GM18861 (cell line): ENCODE data around the gene HK1.
A peak's percentile ranks its signal among the peaks of the same experiment; 100 is the strongest.
"Not testable (repeated sequence)": the region's sequence is repeated elsewhere in the genome, so short reads cannot be mapped to it uniquely, and the experiment has no call there.

Source experiments
- ATAC-seq: cut with Tn5 transposase; IDR thresholded peaks from one replicate; pipeline ENCODE4 v1.9.1; 2021; ENCODE audit not compliant: unreplicated experiment

The HK1 gene

GRCh38 chr10:69278446-69278963 lies at the start of gene HK1:
Gene HK1 (plus strand): TSS chr10:69278496.
- ATAC-seq, result no peak

GRCh38 chr10:69229616-69229916 lies 48.7 kb upstream of the HK1 start:
- no peak for ATAC-seq

GRCh38 chr10:69230128-69230527 lies 48.2 kb upstream of the HK1 start:
- ATAC-seq, result no peak

- no peak for ATAC-seq
These were observed 46.0 kb upstream of the HK1 start for GRCh38 chr10:69232252-69232651.

GRCh38 chr10:69232736-69233480 lies 45.4 kb upstream of the HK1 start:
- ATAC-seq, result no peak

GRCh38 chr10:69234447-69234846 lies 43.8 kb upstream of the HK1 start:
- ATAC-seq, result no peak

- peak; percentile 77 for ATAC-seq
These were observed 40.7 kb upstream of the HK1 start for GRCh38 chr10:69237528-69238159.

- no peak for ATAC-seq
These were observed 39.2 kb upstream of the HK1 start for GRCh38 chr10:69239136-69239535.

GRCh38 chr10:69239816-69240434 lies 38.4 kb upstream of the HK1 start:
- ATAC-seq, result no peak

- no peak for ATAC-seq
These were observed 37.8 kb upstream of the HK1 start for GRCh38 chr10:69240455-69240854.

GRCh38 chr10:69241575-69241974 lies 36.7 kb upstream of the HK1 start:
- ATAC-seq, result no peak

GRCh38 chr10:69242040-69242851 lies 36.0 kb upstream of the HK1 start:
- no peak for ATAC-seq

- ATAC-seq, result no peak
These were observed 35.5 kb upstream of the HK1 start for GRCh38 chr10:69242852-69243212.

- no peak for ATAC-seq
These were observed 34.5 kb upstream of the HK1 start for GRCh38 chr10:69243817-69244216.

- no peak for ATAC-seq
These were observed 32.3 kb upstream of the HK1 start for GRCh38 chr10:69246036-69246435.

- no peak for ATAC-seq
These were observed 31.5 kb upstream of the HK1 start for GRCh38 chr10:69246581-69247312.

- ATAC-seq, result no peak
These were observed 31.0 kb upstream of the HK1 start for GRCh38 chr10:69247313-69247710.

GRCh38 chr10:69248117-69248730 lies 30.1 kb upstream of the HK1 start:
- no peak for ATAC-seq

GRCh38 chr10:69250041-69250440 lies 28.3 kb upstream of the HK1 start:
- ATAC-seq, result no peak

- not testable (repeated sequence) for ATAC-seq
These were observed 26.9 kb upstream of the HK1 start for GRCh38 chr10:69251417-69251816.
